Stimulated activated CD8-positive, alpha-beta memory T cell treated with anti-CD3 and anti-CD28 coated beads, Interleukin-7, amount 100 ng/mL, for 4 hours (primary cell): ENCODE results near the gene PLBD1.

Experiments used
- DNase-seq, 2 donors: peaks; one replicate each; pipeline ENCODE4 v3.0.0-alpha.2; 2020; ENCODE audit warnings: low read depth in 2 of 2

The PLBD1 gene

DNA sequence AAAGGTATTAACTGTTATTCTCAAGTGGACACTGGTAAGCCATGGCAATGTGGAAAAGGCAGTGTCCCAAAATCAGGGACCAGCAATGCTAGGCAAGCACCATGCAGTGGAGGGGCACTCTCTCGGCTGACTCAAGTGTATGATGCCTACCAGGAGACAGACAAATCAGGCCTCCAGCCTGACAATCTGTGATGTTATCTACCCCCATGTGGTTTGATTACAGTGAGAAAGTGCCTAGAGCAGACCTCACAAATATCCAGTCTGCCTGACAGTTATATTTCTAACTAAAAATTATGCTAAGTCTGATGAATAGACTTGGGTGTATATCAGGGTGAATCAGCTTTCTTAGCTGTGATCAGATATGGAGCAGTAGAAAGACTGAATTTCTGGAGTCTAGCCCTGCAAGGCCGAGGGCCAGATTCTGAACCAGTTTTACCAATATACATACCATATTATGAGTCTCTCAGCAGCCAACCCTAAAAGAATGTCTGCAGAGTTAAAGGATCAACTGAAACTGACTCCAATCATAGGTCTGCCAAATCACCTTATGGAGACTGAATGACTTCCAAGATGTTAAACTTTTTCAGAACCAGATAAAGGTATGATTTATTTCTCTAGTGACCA lies 3.2 kb downstream of the PLBD1 start:
- DNase-seq: no peak

DNA sequence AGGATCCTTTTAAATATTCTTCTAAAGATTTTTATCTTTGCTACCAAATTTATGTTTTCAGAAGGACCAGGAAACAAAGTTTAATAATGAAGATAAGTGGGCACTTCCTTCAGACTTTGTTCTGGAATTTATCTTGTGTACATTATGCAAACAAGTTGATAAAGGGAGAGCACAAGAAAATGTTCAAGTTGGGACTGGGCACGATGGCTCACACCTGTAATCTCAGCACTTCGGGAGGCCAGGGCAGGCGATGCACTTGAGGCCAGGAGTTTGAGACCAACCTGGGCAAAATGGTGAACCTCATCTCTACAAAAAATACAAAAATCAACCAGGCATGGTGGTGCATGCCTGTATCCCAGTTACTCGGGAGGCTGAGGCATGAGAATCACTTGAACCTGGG lies 4.6 kb downstream of the PLBD1 start:
- DNase-seq: no peak

DNA sequence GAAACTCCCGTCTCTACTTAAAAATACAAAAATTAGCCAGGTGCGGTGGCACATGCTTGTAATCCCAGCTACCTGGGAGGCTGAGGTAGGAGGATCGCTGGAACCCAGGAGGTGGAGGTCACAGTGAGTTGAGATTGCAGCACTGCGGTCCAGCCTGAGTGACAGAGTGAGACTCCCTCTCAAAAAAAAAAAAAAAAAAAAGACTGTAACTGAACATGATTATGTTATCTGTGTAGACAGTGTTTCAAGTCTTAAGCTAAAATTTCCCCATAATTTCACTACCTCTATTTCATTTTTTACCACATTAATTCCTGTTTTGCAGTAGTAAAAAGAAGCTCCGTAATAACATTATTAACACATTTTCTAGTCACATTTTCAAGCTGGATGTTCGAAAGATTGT lies 5.4 kb downstream of the PLBD1 start:
- no peak for DNase-seq

DNA sequence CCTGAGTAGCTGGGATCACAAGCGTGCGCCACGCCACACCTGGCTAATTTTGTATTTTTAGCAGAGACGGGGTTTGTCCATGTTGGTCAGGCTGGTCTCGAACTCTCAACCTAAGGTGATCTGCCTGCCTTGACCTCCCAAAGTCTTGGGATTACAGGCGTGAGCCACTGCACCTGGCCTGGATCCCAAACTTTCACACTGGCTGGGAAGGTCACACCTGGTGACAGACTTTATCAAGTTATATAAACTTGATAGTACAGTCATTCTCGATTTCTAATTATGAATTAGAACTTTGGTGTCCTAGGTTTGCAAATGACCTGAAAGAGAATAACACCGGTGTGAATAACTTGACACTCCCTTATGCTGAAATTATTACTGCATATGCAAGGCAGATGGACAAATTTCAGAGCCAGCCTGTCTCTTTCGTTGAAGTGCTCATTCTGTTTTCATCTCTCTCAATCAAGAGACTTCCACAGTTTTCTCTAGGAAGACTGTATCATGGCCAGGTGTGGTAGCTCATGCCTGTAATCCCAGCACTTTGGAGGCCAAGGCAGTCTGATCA lies 5.9 kb downstream of the PLBD1 start:
- no peak for DNase-seq

DNA sequence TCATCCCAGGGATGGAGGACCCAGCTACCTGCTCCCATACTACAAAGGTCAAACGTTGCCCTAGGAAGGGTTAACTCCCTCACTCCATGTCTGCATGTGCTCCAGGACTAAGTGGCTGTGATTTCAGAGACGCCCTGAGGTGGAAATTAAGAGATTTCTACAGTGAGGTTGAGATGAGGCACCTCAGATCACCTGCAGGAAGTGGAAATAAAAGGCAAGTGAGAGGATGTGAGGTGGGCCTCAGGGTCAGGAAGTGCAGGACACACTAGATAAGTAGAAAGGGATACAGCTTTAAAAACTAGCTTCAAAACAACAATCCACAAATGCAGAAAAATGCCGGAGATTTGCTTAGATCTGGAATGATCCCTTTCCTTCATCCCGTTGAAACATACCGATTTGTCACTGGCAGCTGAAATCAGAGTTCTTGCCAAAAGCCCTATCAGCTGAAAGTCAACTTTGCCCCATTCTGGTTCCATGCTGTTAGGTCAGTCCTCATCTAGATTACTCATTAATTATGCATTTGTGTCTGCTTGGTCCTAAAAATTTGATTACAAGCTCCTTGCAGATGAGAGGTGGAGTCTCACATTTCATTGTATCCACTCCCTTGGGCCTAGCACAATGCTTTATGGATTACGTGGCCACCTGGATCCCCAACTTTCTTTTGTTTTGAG lies 6.6 kb downstream of the PLBD1 start:
- DNase-seq: no peak

DNA sequence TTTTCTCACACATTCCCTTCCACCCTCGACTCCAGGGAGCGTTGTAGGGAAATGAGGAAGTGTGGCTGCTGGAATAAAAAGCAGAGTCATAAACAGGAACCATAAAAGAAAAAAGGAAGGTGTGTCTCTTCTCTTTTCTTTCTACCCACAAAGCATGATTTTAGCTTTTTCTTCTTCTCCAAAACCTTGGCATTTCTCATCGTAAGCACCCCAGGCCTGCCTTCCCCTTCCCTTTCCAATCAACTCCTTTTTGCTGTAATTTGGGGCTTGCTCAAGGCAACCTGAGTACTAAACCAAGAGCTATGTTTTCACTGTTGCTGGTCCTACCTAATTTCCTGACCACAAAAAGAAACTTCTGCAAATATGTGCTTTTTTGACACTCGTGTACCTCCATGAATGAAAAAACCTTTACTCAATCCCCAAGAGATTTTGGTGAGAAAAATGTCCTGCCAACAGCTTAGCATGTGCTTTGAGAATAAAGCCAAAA lies 9.2 kb downstream of the PLBD1 start:
- DNase-seq: no peak

DNA sequence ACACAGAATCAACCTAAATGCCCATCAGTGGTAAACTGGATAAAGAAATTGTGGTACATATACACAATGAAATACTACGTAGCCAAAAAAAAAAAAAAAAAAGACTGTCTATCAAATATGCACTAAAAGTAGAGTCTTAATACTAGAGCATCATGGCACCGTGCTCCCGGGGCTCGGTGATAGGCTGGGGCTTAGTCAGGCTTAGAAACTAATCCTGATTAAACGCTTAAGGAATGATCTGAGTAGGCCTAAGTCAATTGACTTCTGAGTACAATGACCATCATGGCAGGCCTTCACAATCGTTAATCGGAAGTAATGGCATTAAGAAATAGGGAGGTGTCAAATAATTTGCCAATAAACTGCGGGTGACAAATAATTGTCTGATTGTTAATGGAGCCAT lies 9.7 kb downstream of the PLBD1 start:
- DNase-seq: no peak

DNA sequence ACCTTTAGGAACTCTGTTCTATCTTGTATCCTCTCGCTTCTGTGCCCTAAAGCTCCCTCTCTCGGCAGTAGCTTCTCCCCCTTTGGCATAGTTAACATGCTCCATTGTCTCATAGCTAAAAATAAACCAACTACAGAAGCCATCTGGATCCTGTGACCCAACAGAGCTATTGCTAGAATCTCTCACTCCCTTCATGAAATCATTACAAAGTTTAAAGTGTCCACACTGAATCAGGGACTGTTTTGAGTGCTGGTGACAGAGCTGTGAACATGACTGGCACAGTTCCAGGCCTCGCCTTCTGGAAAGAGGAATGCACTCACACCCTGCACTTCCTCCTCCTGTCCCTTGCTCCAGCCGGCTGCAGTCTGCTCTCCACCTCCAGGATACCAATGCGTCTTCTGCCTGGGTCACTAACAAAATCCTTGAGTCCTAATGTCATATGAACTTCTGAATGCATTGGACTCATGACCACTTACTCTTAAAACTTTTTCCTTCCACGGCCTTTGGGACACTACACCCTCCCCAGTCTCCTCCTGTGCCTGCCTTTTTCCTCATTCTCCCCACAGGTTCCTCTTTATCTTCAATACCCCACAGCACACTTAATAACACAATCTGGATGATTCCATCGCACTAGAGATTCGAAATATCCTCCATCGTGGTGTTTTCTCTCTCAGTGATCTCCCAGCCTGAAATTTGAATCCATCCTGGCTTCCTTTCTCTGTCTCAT lies 13.2 kb downstream of the PLBD1 start:
- DNase-seq: no peak

DNA sequence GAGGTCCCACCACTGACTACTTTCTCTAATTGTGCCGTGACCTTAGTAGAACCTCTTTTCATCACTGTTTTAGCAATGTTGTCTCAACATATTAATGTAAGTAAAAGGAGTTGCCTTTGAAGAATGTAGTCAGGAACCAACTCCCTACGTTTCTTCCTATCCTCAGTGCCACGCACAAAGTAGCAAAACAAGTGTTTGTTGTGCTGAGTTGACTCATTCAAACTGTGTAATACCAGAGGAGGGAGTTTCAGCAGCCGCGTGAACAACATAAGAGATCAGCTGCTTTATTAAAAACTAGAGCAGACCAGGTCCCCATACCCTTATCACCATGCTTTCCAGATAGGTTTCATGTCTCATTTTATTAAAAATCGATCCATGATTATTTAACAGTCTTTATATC lies 19.1 kb downstream of the PLBD1 start:
- no peak for DNase-seq

DNA sequence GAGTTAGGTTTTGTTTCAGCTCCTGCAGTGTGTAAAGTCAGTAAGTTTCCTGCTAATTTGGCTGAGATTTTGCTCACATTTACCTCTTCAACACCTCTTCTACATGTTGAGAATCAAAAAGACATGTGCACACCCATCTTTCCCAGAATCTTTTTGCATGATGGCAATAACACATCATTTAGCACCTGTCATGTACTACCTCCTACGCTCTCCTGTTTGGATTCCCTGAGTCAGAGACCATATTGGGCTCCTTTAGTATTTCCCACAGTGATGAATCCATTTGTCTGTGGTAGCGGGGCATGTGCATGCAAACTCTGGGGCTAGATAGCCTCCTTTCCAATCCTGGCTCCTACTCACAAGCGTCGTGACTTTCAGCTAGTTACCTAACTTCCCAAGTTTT lies 20.1 kb downstream of the PLBD1 start:
- no peak for DNase-seq

DNA sequence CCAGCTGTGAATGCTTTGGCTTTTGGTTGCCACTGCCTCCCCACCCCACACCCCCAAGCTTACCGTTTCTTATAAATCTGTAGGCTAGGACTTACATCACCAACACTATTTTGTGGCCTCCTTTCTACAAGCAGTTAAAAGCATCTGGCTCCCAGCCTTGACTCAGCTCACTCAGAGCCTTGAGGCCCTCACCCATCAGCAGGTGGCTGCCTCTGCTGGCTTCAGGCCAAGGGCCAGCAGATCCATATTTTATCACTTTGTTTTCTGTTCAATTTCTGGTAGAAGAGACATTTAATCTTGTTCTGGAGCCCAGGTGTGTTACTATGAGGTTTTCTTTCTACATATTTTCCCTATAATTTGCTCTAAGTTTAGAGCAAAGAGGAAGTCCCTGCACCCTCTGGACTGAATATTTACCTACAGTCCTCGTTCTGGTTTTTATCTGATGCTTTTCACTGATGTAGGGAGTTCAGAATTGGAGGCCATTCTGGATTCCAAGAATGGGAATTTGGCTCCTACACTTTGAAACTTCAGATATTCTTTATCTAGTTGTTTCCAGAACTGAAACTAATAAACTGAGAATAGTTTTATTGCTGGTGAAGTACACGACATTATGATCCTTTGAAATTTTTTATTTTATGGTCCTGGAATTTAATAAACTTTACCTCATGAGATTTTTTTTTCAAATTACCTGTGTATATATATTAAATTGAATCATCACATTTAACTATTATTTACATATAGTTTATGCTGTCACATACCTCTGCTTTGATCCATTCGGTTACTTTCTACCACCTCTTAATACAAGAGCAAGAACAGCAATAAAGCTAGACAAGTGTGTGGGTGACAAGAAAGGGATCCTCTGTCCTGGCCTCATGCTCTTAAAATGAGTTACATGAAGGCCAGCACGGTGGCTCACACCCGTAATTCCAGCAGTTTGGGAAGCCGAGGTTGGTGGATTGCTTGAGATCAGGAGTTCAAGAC lies 22.2 kb downstream of the PLBD1 start:
- DNase-seq: no peak

DNA sequence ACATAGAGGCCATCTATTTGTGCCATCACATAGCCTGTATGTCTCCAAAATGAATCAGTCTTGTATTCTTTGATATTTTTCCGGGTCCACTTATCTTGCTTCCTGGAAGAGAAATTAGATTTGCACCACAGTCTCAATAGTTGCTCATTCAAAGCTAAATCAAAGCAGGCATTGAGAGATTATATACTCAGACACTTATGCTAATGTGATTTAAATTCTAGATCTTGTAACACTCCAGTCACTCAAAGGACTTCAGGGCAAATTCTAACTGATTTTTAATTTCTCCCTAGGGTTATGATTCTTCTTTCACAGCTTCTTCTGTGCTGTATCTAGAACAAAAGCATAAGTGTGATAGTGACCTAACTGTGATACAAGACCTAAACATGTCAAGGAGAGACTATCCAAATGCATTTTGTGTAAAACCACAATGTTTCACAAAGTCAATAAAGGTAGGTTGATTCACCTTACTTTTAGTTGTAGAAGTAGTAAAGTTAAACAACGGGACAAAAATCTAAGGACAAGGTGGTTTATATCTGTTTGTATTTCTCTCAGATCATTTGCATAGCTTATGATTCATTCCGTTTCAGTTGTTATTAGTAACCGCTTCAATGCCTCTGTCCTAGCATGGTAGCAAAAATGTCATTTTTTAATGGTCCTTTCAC lies 26.8 kb downstream of the PLBD1 start:
- DNase-seq: no peak

DNA sequence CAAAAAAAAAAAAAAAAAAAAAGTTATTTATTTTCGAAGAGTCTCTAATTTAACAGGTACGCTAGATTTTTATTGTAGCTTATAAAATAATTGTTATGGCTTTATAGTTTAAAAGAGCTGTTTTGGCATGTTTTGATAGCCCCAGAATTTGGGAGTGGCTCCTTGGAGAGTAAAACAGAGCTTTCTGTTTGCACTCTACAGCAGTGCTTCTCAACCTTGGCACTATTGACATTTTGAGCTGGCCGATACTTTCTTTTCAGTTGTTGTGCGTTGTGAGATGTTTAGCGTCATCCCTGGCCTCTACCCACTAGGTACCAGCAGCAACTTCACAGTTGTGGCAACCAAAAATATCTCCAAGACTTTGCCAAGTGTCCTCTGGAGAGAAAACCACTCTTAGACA lies 30.6 kb downstream of the PLBD1 start:
- DNase-seq: no peak

DNA sequence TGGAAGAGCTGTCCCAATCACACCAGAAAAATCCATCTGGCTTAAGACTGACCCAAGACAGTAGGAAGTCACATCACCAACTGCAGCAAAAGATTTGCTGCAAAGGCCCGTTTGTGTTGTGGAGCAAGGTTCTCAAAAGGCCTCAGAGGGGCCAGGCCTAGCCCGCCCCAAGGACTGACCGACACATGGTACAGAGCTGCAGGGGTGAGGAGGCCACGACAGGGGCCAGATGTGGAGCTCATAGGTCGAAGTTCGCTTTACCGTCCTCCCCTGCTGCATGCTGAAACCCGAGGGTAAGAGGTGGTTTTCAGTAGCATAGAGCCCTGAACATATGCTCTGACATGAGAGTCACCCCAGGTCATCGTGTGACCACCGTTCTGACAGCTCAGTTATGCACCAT lies 35.5 kb downstream of the PLBD1 start:
- DNase-seq: no peak

DNA sequence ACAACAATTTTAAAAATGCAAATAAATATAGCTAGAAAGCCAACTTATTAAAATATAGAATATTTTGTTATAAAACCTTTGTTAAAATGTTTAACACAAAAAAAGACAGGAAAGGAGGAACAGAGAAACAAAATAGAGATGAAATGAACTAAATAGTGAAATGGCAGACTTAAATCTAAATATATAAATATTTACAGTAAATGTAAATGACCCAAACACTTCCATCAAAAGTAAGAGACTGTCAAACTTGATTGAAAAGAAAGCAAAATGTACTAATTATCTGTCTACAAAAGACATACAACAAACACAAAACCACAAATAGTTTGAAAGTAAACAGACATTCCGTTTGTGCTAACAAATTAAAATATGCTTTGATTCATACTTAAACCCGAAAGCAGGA lies 41.7 kb downstream of the PLBD1 start:
- DNase-seq: no peak

DNA sequence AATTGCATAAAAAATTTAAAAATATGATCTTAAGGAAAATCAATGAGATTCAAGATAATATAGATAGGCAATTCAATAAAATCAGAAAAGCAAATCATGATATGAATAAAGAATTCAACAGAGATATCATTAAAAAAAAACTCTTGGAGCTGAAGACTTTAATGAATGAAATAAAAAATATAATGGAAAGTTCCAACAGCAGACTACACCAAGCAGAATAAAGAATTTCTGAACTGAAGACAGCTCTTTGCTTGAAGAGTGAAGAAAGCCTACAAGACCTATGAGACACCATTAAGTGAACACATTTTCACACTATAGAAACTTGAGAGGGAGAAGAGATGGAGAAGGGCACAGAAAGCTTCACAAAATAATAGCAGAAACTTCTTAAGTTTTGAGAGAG lies 45.9 kb downstream of the PLBD1 start:
- DNase-seq: no peak

DNA sequence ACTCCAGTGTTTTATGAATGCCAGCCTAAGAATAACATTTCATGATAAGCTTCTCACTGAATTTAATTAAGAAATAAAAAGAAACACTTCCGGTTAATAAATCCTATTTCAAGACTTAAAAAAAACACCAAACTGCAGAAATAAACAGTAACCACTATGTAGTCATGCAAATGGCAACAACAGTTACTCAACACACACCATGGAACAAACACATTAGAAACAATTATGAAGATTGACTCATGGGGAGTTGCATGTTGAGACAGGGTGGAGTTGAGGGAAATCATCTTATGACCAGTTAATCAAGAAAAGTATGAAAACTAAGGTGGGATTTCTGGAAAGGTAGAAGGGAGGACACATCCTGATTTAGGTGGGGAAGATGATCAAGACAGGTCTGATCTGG lies 52.7 kb downstream of the PLBD1 start:
- no peak for DNase-seq

DNA sequence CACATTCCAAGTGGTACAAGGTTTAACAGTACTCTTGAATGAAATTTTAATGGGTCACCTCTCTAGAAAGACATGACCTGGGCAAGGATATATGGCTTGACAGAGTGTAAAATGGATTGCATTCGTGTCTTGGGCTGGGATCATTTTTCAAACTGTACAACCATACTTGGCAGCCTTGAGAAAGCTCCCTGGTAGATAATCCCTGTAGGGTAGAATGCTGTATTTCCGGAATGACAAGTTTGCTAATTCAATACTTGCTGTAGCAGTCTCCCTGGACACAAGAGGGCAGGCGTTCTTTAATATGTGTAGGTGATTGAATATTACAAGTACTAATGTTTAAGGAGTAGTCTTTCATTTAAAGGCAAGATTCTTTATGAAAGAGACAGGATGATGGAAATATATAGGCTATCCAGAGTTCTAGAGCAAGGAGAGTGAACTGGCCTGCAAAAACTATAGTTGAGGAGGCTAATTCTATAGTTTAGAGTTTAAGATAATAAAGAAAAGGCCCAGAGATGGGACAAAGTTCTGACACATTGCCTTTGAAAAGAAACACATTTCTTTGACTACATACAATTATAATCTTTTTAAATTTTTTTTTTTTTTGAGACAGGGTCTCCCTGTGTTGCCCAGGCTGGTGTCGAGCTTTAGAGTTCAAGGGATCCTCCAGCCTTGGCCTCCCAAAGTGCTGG lies 53.4 kb downstream of the PLBD1 start:
- DNase-seq: no peak

DNA sequence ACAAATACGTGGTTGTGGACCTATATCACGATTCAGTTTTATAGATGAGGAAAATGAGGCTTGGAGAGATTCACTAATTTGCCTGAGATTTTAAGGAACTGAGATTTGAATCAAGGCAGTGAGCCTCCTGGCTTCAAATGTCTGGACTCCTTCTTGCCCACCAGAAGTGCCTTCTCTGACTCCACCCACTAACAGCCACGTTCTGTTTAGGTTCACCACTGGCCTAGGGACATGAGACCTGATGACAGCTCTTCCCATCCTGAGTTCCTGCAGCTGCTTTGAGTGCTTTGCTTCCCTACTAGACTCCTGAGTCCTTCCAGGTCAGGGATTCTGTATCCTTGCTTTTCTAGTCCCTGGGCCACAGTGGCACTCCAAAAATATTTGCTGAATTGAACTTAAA lies 57.1 kb downstream of the PLBD1 start:
- DNase-seq: no peak
